Small intestine (tissue), 7 donors: Measurements from ENCODE around the gene CCDC197. TPM values are rescaled to one million over a fixed set of nuclear protein-coding genes. Genes with fewer than 3 reads are reported as not detected.

Experiments used
- DNase-seq, 2 donors: peaks; one replicate each; pipeline versions ENCODE4 v3.0.0 to v3.0.0-alpha.2; 2013
- FAIRE-seq: peaks from 2 replicates; lab custom pipeline; 2012; peaks lifted over from hg19 to GRCh38; lab: Jason Lieb, UNC
- H3K27ac ChIP-seq, 3 donors: one replicate each; pipeline ENCODE4 v1.5.1; 2013; ENCODE audit warnings: low read length in 2 of 3, mild to moderate bottlenecking in 2 of 3, control low read depth in 1 of 3, inconsistent platforms in 1 of 3, low read depth in 1 of 3, moderate library complexity in 1 of 3
- H3K27me3 ChIP-seq, 3 donors: one replicate each; pipeline ENCODE4 v1.6.1; 2013; ENCODE audit warnings: low read length in 3 of 3, inconsistent platforms in 1 of 3; ENCODE audit not compliant: control insufficient read depth in 3 of 3, insufficient read depth in 3 of 3
- H3K36me3 ChIP-seq, 3 donors: one replicate each; pipeline ENCODE4 v1.6.1; 2013; ENCODE audit warnings: low read length in 3 of 3, inconsistent platforms in 1 of 3, low read depth in 1 of 3, mild to moderate bottlenecking in 1 of 3, moderate library complexity in 1 of 3; ENCODE audit not compliant: control insufficient read depth in 3 of 3, insufficient read depth in 2 of 3
- H3K4me1 ChIP-seq, 3 donors: one replicate each; pipeline ENCODE4 v1.6.1; 2013; ENCODE audit warnings: low read length in 2 of 3, inconsistent platforms in 1 of 3, low read depth in 1 of 3, mild to moderate bottlenecking in 1 of 3, moderate library complexity in 1 of 3; ENCODE audit not compliant: control insufficient read depth in 3 of 3, insufficient read depth in 2 of 3
- H3K4me3 ChIP-seq, 3 donors: one replicate each; pipeline ENCODE4 v1.5.1; 2013; ENCODE audit warnings: low read length in 3 of 3, control low read depth in 1 of 3, inconsistent platforms in 1 of 3, low read depth in 1 of 3, mild to moderate bottlenecking in 1 of 3, moderate library complexity in 1 of 3
- H3K9me3 ChIP-seq, 2 donors: one replicate each; pipeline ENCODE4 v1.6.1; 2013; ENCODE audit warnings: low read depth in 1 of 2, low read length in 1 of 2; ENCODE audit not compliant: control insufficient read depth in 2 of 2, insufficient read depth in 1 of 2
- WGBS, 3 donors: extraction: QIAGEN DNeasy Blood & Tissue Kit; methylation state at CpG; one replicate each; pipeline ENCODE4 v1.1.7; 2013; 5-methylcytosine and 5-hydroxymethylcytosine counted together
- polyA plus RNA-seq, 4 donors: library from polyadenylated mRNA; stranded (reverse) in 3 of 4; unstranded in 1 of 4; fragments of 200-250 nt in 3 of 4; fragments of 120-200 nt in 1 of 4; gene quantifications; one replicate each; pipeline versions ENCODE4 v1.2.1 to v1.2.3, GENCODE V29; 2013
- donor health status: healthy with polysubstance abuse.
- donor health status: control.
- donor health status: control.
- donor health status: Bipolar disorder and iron deficiency.
- donor health status: healthy.

The CCDC197 gene
- polyA plus RNA-seq, 4 donors = not detected

GRCh38 chr14:94004015-94004414 is 6.9 kb downstream of the CCDC197 start:
- 65 to 75% (median 67%) methylated on average over 8 of the region's 8 CpGs for WGBS, 3 donors
- H3K4me3 ChIP-seq = no peak overlapping the region
- no peaks in the 10 kb centered on the region for H3K36me3 ChIP-seq
- DNase-seq (no peak), FAIRE-seq (no peak)
- no peak overlapping the region for H3K27ac ChIP-seq
- no peaks in the 10 kb centered on the region for H3K4me1 ChIP-seq
- peaks cover 0 to 4% (median 0%) of the 10 kb centered on the region in 3 donors for H3K27me3 ChIP-seq
- H3K9me3 ChIP-seq = no peaks in the 10 kb centered on the region

- Histone ChIP-seq H3K4me1 (no peaks in the 10 kb centered on the region), H3K27me3 (peaks cover 0 to 4% (median 0%) of the 10 kb centered on the region in 3 donors), H3K27ac (no peak overlapping the region), H3K9me3 (no peaks in the 10 kb centered on the region), H3K36me3 (no peaks in the 10 kb centered on the region), H3K4me3 (no peak overlapping the region)
- FAIRE-seq (no peak), DNase-seq (no peak)
- 41 to 46% (median 45%) methylated on average over 14 of the region's 14 CpGs for WGBS, 3 donors
These were observed 8.4 kb downstream of the CCDC197 start for GRCh38 chr14:94005324-94006073.

DNA sequence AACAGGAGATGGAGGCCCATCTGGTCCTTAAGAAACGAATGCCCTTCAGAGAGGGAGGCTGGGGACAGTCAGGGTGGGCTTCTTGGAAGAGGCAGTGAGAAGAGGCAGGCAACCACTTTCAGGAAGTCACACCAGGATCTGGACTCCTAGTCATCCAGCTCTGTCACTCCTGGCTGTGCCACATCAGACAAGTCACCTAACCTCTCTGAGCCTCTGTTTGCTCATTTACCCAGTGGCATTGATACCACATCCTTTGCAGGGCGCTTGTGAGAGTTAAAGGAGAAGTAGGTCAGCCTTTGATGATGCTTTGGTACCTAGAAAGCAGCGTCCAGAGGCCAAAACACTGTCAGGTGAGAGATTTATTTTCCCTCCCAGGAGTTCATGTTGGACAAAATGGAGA is 11.1 kb downstream of the CCDC197 start:
- 55 to 69% (median 58%) methylated on average over 3 of the region's 3 CpGs for WGBS, 3 donors
- H3K4me1 ChIP-seq = no peaks in the 10 kb centered on the region

GRCh38 chr14:94009767-94010166 is 12.7 kb downstream of the CCDC197 start:
- no peaks in the 10 kb centered on the region for H3K9me3 ChIP-seq
- no peaks in the 10 kb centered on the region for H3K4me1 ChIP-seq
- H3K4me3 ChIP-seq = no peak overlapping the region
- 14 to 38% (median 28%) methylated on average over 4 of the region's 4 CpGs for WGBS, 3 donors
- FAIRE-seq (no peak), DNase-seq (no peak)
- no peaks in the 10 kb centered on the region for H3K27me3 ChIP-seq
- H3K36me3 ChIP-seq = no peaks in the 10 kb centered on the region
- H3K27ac ChIP-seq = no peak overlapping the region

More for the DNA sequence above, 11.1 kb downstream of the CCDC197 start:
- Histone ChIP-seq H3K27me3 (no peaks in the 10 kb centered on the region), H3K36me3 (no peaks in the 10 kb centered on the region), H3K27ac (no peak overlapping the region), H3K4me3 (no peak overlapping the region), H3K9me3 (no peaks in the 10 kb centered on the region)
- no peak for FAIRE-seq
- DNase-seq = no peak

DNA sequence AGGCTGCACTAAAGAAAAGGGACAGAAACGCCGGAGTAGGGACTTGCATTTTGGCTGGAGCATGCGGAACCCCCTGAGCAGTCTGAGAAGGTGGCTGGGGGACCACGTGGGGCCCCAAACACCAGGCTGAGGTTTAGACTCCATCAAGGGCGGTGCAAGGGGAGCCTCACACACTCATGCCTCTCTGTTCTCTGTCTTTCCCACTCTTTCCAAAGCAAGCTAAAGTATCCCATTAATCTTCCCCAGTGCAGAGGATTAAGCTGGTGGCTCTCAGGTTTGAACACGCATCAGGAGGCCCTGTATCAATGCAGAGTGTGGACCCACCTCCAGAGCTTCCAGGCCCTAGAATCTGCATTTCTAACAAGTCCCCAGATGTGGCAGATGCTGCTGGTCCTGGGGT is 13.5 kb downstream of the CCDC197 start:
- Histone ChIP-seq H3K9me3 (no peaks in the 10 kb centered on the region), H3K36me3 (no peaks in the 10 kb centered on the region), H3K4me3 (no peak overlapping the region), H3K27me3 (no peaks in the 10 kb centered on the region), H3K4me1 (no peaks in the 10 kb centered on the region), H3K27ac (no peak overlapping the region)
- 86 to 92% (median 91%) methylated on average over 6 of the region's 6 CpGs for WGBS, 3 donors
- FAIRE-seq (no peak), DNase-seq (no peak)

DNA sequence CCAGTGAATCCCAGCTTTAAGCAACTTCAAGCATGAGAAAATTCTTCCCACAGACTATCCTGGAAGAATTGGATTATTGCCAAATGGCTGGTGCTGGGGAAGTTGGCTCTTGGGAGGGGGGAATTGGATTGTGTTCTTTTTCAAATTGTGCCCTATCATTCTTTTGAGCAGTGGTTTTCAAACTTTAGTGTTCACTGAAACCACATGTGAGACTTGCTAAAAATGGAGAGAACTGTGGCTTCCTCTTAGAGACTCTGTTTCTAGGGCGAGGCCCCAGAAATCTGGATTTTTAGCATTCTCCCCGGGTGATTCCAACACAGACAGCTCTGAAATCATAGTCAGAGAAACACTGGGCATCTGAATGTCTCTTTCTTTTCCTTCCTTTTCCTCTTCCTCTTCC is 14.7 kb downstream of the CCDC197 start:
- H3K27me3 ChIP-seq = peaks cover 0 to 4% (median 0%) of the 10 kb centered on the region in 3 donors
- DNase-seq (peak in 1 of 2 donors; percentile 29), FAIRE-seq (no peak)
- no peaks in the 10 kb centered on the region for H3K4me1 ChIP-seq
- no peaks in the 10 kb centered on the region for H3K9me3 ChIP-seq
- 40 to 56% (median 42%) methylated on average over 2 of the region's 2 CpGs for WGBS, 3 donors
- no peaks in the 10 kb centered on the region for H3K36me3 ChIP-seq
- no peak overlapping the region for H3K4me3 ChIP-seq
- no peak overlapping the region for H3K27ac ChIP-seq

GRCh38 chr14:94014382-94014781 is 17.3 kb downstream of the CCDC197 start:
- FAIRE-seq = no peak
- Histone ChIP-seq H3K36me3 (no peaks in the 10 kb centered on the region), H3K27me3 (peaks cover 0 to 7% (median 0%) of the 10 kb centered on the region in 3 donors), H3K27ac (no peak overlapping the region), H3K4me3 (no peak overlapping the region), H3K4me1 (no peaks in the 10 kb centered on the region), H3K9me3 (no peaks in the 10 kb centered on the region)
- 62 to 70% (median 68%) methylated on average over 6 of the region's 6 CpGs for WGBS, 3 donors
- no peak for DNase-seq

DNA sequence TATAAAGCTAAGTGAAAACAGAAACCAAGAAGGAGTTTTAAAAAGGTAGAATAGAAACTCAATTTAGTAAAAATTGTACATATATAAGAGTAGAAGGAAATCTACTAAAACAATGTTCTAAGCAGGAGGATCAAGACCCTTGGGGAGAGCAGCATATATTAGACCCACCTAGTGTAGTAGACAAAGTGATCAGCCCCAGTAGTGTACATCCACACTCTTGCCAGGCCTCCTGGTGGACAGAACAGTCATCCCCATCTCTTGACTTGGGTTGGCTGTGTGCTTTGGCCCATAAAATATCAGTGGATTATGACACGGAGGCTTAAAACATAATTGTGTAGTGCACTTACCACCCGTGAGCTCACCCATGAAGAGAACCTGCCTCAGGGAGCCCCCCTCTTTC is 18.1 kb downstream of the CCDC197 start:
- H3K36me3 ChIP-seq = no peaks in the 10 kb centered on the region
- no peaks in the 10 kb centered on the region for H3K4me1 ChIP-seq
- 54 to 88% (median 86%) methylated on average over 2 of the region's 2 CpGs for WGBS, 3 donors
- no peaks in the 10 kb centered on the region for H3K9me3 ChIP-seq
- FAIRE-seq = no peak
- no peak overlapping the region for H3K4me3 ChIP-seq
- H3K27me3 ChIP-seq = peaks cover 0 to 7% (median 0%) of the 10 kb centered on the region in 3 donors
- no peak for DNase-seq
- no peak overlapping the region for H3K27ac ChIP-seq
